HCT116 (cell line): ENCODE results near the gene GCNT1. TPM values are rescaled to one million over a fixed set of nuclear protein-coding genes. Genes with fewer than 3 reads are reported as not detected.

Experiments
- ATAC-seq: fragments of 200-7000 bp; cut with Tn5 transposase; 2 replicates; pipeline ENCODE4 v1.9.1; 2020; ENCODE audit warnings: mild to moderate bottlenecking, moderate library complexity
- BruUV-seq: library from RNA; stranded (reverse); fragments of 400-500 nt; replicated peaks from 2 replicates; lab custom pipeline; 2021; lab: Mats Ljungman, UMichigan
- CTCF ChIA-PET: fragments of 300-600 bp; sonication (Branson Sonifier 250); formaldehyde crosslinking; loops from one replicate; lab custom pipeline; 2021; ENCODE audit warnings: antibody characterized with exemption; lab: Charles Lee
- POLR2A ChIA-PET: fragments of 300-600, 350-600 bp; sonication (Branson Sonifier 250); formaldehyde crosslinking; loops from one replicate; lab custom pipeline; 2021; ENCODE audit warnings: antibody characterized with exemption; lab: Charles Lee
- RAD21 ChIA-PET, 2 experiments: fragments of 300-600 bp; sonication (Branson Sonifier 250); formaldehyde crosslinking; loops; one replicate each; lab custom pipeline; 2023; ENCODE audit warnings: low total read pairs in 2 of 2; ENCODE audit not compliant: uncharacterized antibody in 2 of 2, unreplicated experiment in 2 of 2, low non-redundant PET in 1 of 2; lab: Charles Lee
- DNase-seq: peaks from one replicate; pipeline ENCODE4 v3.0.0-alpha.2; 2010; ENCODE audit warnings: low read depth, low spot score
- H2AFZ ChIP-seq: fragments of 200-600 bp; shearing (Covaris generic), sonication (generic); 2 replicates; pipeline ENCODE4 v1.6.1; 2017; ENCODE audit warnings: low read depth, mixed run types, mixed read lengths, antibody characterized with exemption, low read length; ENCODE audit not compliant: poor library complexity, severe bottlenecking
- H3K27ac ChIP-seq: 2 replicates; pipeline ENCODE4 v1.5.1; 2012; ENCODE audit warnings: low read depth, low read length
- H3K27me3 ChIP-seq: fragments of 200-600 bp; sonication (generic); 2 replicates; pipeline ENCODE4 v1.6.1; 2016; ENCODE audit warnings: mixed run types, low read length, mixed read lengths; ENCODE audit not compliant: insufficient read depth
- H3K36me3 ChIP-seq, 2 experiments: fragments of 200-500 bp in 1 of 2; fragments of 200-600 bp in 1 of 2; sonication (Bioruptor generic) in 1 of 2; sonication (generic) in 1 of 2; 2 replicates each; pipeline versions ENCODE4 v1.5.1 to v1.6.1; 2014 to 2016; ENCODE audit warnings: low read length in 2 of 2, inconsistent platforms in 1 of 2, mixed read lengths in 1 of 2, mixed run types in 1 of 2; ENCODE audit not compliant: insufficient read depth in 2 of 2, control insufficient read depth in 1 of 2
- H3K4me1 ChIP-seq, 2 experiments: fragments of 200-600 bp in 1 of 2; sonication (generic) in 1 of 2; 2 replicates each; pipeline versions ENCODE4 v1.5.1 to v1.6.1; 2012 to 2017; ENCODE audit warnings: low read length in 2 of 2, inconsistent platforms in 1 of 2, mild to moderate bottlenecking in 1 of 2, mixed read lengths in 1 of 2, mixed run types in 1 of 2, moderate library complexity in 1 of 2; ENCODE audit not compliant: insufficient read depth in 2 of 2, control insufficient read depth in 1 of 2
- H3K4me2 ChIP-seq: fragments of 200-600 bp; sonication (generic); 2 replicates; pipeline ENCODE4 v1.6.1; 2017; ENCODE audit warnings: mixed run types, low read length, mixed read lengths
- H3K4me3 ChIP-seq, 2 experiments: fragments of 200-600 bp in 1 of 2; sonication (generic) in 1 of 2; replicated peaks in 1 of 2; 2 replicates each; pipeline ENCODE4 v1.5.1; 2011 to 2016; ENCODE audit warnings: low read length in 2 of 2, control low read depth in 1 of 2, low read depth in 1 of 2, mild to moderate bottlenecking in 1 of 2, mixed read lengths in 1 of 2, mixed run types in 1 of 2
- H3K79me2 ChIP-seq: fragments of 200-600 bp; sonication (generic); 2 replicates; pipeline ENCODE4 v1.6.1; 2017; ENCODE audit warnings: mild to moderate bottlenecking, mixed run types, low read length, moderate library complexity, mixed read lengths; ENCODE audit not compliant: insufficient read depth
- H3K9ac ChIP-seq: fragments of 200-600 bp; sonication (generic); 2 replicates; pipeline ENCODE4 v1.6.1; 2016; ENCODE audit warnings: low read length, mixed read lengths
- H3K9me2 ChIP-seq: fragments of 200-600 bp; sonication (generic), shearing (Covaris generic); 2 replicates; pipeline ENCODE4 v1.6.1; 2017; ENCODE audit warnings: mixed run types, mild to moderate bottlenecking, moderate library complexity; ENCODE audit not compliant: insufficient read depth
- H3K9me3 ChIP-seq, 2 experiments: fragments of 200-500 bp in 1 of 2; fragments of 200-600 bp in 1 of 2; sonication (Bioruptor generic) in 1 of 2; sonication (generic) in 1 of 2; 2 replicates each; pipeline ENCODE4 v1.6.1; 2014 to 2017; ENCODE audit warnings: low read length in 2 of 2, mixed read lengths in 2 of 2, inconsistent platforms in 1 of 2, low read depth in 1 of 2, mild to moderate bottlenecking in 1 of 2, mixed run types in 1 of 2, moderate library complexity in 1 of 2; ENCODE audit not compliant: control insufficient read depth in 1 of 2, insufficient read depth in 1 of 2
- H4K20me1 ChIP-seq: fragments of 200-600 bp; sonication (generic), shearing (Covaris generic); 2 replicates; pipeline ENCODE4 v1.6.1; 2017; ENCODE audit warnings: mixed run types, mild to moderate bottlenecking, moderate library complexity; ENCODE audit not compliant: insufficient read depth
- CBX3 ChIP-seq: IDR thresholded peaks from 2 replicates; pipeline ENCODE4 v1.6.1; 2012; ENCODE audit warnings: low read depth
- CEBPB ChIP-seq: IDR thresholded peaks from 2 replicates; pipeline ENCODE4 v1.6.1; 2012; ENCODE audit warnings: low read depth
- EGR1 ChIP-seq: IDR thresholded peaks from 2 replicates; pipeline ENCODE4 v1.6.1; 2012; ENCODE audit warnings: low read depth
- ELF1 ChIP-seq: IDR thresholded peaks from 2 replicates; pipeline ENCODE4 v1.6.1; 2012; ENCODE audit warnings: low read depth, borderline replicate concordance
- EZH2 ChIP-seq: fragments of 200-600 bp; sonication (generic); IDR thresholded peaks from 2 replicates; pipeline ENCODE4 v1.6.1; 2017; ENCODE audit warnings: antibody characterized with exemption, mixed run types
- EZH2phosphoT487 ChIP-seq: fragments of 200-600 bp; IDR thresholded peaks from 2 replicates; pipeline ENCODE4 v1.6.1; 2018; ENCODE audit warnings: antibody characterized with exemption, borderline replicate concordance
- JUND ChIP-seq: IDR thresholded peaks from 2 replicates; pipeline ENCODE4 v1.6.1; 2012
- POLR2A ChIP-seq: IDR thresholded peaks from 2 replicates; pipeline ENCODE4 v1.7.0; 2011; ENCODE audit warnings: borderline replicate concordance; ENCODE audit not compliant: insufficient read depth, insufficient read length; ENCODE audit errors: extremely low read depth
- POLR2AphosphoS5 ChIP-seq: IDR thresholded peaks from 2 replicates; pipeline ENCODE4 v1.6.1; 2011; ENCODE audit warnings: mild to moderate bottlenecking, low read depth, low read length, moderate library complexity
- SIN3A ChIP-seq: IDR thresholded peaks from 2 replicates; pipeline ENCODE4 v1.6.1; 2012; ENCODE audit warnings: low read depth
- SP1 ChIP-seq: IDR thresholded peaks from 2 replicates; pipeline ENCODE4 v1.6.1; 2012; ENCODE audit warnings: low read depth
- SRF ChIP-seq: IDR thresholded peaks from 2 replicates; pipeline ENCODE4 v1.6.1; 2012; ENCODE audit warnings: low read depth
- TCF7L2 ChIP-seq: IDR thresholded peaks from 2 replicates; pipeline ENCODE4 v1.7.0; 2011; ENCODE audit warnings: borderline replicate concordance, inconsistent platforms; ENCODE audit not compliant: insufficient read depth, insufficient read length; ENCODE audit errors: extremely low read depth
- YY1 ChIP-seq: IDR thresholded peaks from 2 replicates; pipeline ENCODE4 v1.6.1; 2011; ENCODE audit warnings: low read length, low read depth, moderate library complexity, mild to moderate bottlenecking; ENCODE audit not compliant: insufficient replicate concordance; ENCODE audit errors: extremely low read depth
- ZFX ChIP-seq: fragments of 450-650 bp; IDR thresholded peaks from 2 replicates; pipeline ENCODE4 v1.6.1; 2017
- intact Hi-C: fragments of 100-400 bp; cut with micrococcal nuclease; formaldehyde crosslinking; loops from 2 replicates; pipeline ENCODE4 v1.10.0; 2022
- total RNA-seq: library from RNA; stranded (reverse); gene quantifications from one replicate; pipeline ENCODE4 v1.2.1, GENCODE V29; 2021; ENCODE audit not compliant: unreplicated experiment
- TF ChIP-seq, protein P1 (sequence below), 3 experiments: fragments of 200-600 bp in 1 of 3; sonication (generic) in 1 of 3; IDR thresholded peaks in 2 of 3; conservative IDR thresholded peaks in 1 of 3; 2 replicates each; pipeline ENCODE4 v1.5.1; 2012 to 2017; ENCODE audit warnings: low read depth in 2 of 3, low read length in 2 of 3, antibody characterized with exemption in 1 of 3, borderline replicate concordance in 1 of 3, control low read depth in 1 of 3, mild to moderate bottlenecking in 1 of 3, mixed read lengths in 1 of 3, mixed run types in 1 of 3, moderate library complexity in 1 of 3; ENCODE audit not compliant: insufficient read depth in 1 of 3
- TF ChIP-seq, protein P2 (sequence below): IDR thresholded peaks from 2 replicates; pipeline ENCODE4 v1.6.1; 2012
- TF ChIP-seq, protein P3 (sequence below): IDR thresholded peaks from 2 replicates; pipeline ENCODE4 v1.6.1; 2011; ENCODE audit warnings: mild to moderate bottlenecking, low read length, moderate library complexity; ENCODE audit not compliant: insufficient replicate concordance; ENCODE audit errors: extremely low read depth

Gene GCNT1
- total RNA-seq, 1 experiment from 2014 or later: 5.8 TPM

DNA sequence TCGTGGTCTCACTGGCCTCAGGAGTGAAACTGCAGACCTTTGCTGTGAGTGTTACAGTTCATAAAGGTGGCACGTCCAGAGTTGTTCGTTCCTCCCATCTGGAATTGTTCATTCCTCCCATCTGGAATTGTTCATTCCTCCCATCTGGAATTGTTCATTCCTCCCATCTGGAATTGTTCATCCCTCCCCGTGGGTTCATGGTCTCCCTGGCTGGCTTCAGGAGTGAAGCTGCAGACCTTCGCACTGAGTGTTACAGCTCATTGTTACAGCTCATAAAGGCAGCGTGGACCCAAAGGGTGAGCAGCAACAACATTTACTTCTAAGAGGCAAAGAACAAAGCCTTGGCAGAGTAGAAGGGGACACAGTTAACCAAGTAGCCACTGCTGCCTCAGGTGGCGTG, 69.1 kb downstream of the GCNT1 start:
- Histone ChIP-seq H3K9me2 (no peaks in the 10 kb centered on the region), H3K27ac (no peak overlapping the region), H3K4me2 (no peak overlapping the region), H3K4me1 (no peaks in the 10 kb centered on the region), H3K4me3 (no peak overlapping the region), H3K79me2 (no peaks in the 10 kb centered on the region), H4K20me1 (no peaks in the 10 kb centered on the region; the same call in 1 of the 2 replicates), H2AFZ (no peak overlapping the region), H3K36me3 (no peaks in the 10 kb centered on the region), H3K27me3 (no peaks in the 10 kb centered on the region), H3K9ac (no peak overlapping the region), H3K9me3 (no peaks in the 10 kb centered on the region)
- ATAC-seq (no peak), DNase-seq (no peak)
- ChIA-PET CTCF (no interaction called here), POLR2A (no interaction called here), RAD21 (no interaction called here)
- no TSS peak for BruUV-seq
- intact Hi-C loops: no loop called here
- TF ChIP-seq SIN3A (no peak), CBX3 (no peak), CEBPB (no peak)
- TF ChIP-seq, protein P1, sequence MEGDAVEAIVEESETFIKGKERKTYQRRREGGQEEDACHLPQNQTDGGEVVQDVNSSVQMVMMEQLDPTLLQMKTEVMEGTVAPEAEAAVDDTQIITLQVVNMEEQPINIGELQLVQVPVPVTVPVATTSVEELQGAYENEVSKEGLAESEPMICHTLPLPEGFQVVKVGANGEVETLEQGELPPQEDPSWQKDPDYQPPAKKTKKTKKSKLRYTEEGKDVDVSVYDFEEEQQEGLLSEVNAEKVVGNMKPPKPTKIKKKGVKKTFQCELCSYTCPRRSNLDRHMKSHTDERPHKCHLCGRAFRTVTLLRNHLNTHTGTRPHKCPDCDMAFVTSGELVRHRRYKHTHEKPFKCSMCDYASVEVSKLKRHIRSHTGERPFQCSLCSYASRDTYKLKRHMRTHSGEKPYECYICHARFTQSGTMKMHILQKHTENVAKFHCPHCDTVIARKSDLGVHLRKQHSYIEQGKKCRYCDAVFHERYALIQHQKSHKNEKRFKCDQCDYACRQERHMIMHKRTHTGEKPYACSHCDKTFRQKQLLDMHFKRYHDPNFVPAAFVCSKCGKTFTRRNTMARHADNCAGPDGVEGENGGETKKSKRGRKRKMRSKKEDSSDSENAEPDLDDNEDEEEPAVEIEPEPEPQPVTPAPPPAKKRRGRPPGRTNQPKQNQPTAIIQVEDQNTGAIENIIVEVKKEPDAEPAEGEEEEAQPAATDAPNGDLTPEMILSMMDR (IDR thresholded peaks at IDR 0.05 in 2 of 3, conservative IDR thresholded peaks at IDR 0.05 in 1 of 3; ENCODE audit: borderline replicate concordance in 1 of 3, insufficient read depth in 1 of 3, low read depth in 2 of 3, low read length in 2 of 3): no peak

DNA sequence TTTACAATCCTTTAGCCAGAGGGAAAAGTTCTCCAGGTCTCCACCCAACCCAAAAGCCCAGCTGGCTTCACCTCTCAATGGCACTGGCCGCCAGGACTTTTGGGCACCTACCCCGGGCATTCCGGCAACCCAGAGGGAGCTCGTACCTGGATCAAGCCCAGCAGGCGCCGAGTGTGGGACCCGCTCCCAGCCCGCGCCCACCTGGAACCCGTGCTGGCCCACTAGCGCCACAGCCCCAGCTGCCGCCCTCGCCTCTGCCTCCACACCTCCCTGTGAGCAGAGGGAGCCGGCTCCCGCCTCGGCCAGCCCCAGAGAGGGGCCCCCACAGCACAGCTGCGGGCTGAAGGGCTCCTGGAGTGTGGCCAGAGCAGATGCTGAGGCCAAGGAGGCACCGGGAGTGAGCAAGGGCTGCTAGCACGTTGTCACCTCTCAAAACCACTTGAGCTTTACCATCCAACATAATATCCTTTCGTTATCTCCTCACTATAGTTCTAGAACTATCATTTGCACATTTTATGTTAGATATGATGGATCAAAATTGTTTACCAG, 69.7 kb downstream of the GCNT1 start:
- CTCF ChIA-PET: no interaction called here
- Histone ChIP-seq H3K4me3 (no peak overlapping the region), H4K20me1 (no peaks in the 10 kb centered on the region; the same call in 1 of the 2 replicates), H2AFZ (no peak overlapping the region), H3K9me2 (no peaks in the 10 kb centered on the region), H3K4me1 (no peaks in the 10 kb centered on the region), H3K79me2 (no peaks in the 10 kb centered on the region)
- intact Hi-C loops: no loop called here
- POLR2A ChIA-PET: no interaction called here
- TF ChIP-seq ELF1 (no peak), CBX3 (no peak), EGR1 (no peak), ZFX (no peak), JUND (no peak), EZH2phosphoT487 (no peak), SRF (no peak), CEBPB (no peak), YY1 (no peak), EZH2 (no peak), TCF7L2 (no peak), POLR2A (no peak), SIN3A (no peak), POLR2AphosphoS5 (no peak), SP1 (no peak)
- TF ChIP-seq, protein P2, sequence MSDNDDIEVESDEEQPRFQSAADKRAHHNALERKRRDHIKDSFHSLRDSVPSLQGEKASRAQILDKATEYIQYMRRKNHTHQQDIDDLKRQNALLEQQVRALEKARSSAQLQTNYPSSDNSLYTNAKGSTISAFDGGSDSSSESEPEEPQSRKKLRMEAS: no peak
- TF ChIP-seq, protein P3, sequence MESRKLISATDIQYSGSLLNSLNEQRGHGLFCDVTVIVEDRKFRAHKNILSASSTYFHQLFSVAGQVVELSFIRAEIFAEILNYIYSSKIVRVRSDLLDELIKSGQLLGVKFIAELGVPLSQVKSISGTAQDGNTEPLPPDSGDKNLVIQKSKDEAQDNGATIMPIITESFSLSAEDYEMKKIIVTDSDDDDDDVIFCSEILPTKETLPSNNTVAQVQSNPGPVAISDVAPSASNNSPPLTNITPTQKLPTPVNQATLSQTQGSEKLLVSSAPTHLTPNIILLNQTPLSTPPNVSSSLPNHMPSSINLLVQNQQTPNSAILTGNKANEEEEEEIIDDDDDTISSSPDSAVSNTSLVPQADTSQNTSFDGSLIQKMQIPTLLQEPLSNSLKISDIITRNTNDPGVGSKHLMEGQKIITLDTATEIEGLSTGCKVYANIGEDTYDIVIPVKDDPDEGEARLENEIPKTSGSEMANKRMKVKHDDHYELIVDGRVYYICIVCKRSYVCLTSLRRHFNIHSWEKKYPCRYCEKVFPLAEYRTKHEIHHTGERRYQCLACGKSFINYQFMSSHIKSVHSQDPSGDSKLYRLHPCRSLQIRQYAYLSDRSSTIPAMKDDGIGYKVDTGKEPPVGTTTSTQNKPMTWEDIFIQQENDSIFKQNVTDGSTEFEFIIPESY: no peak
- TF ChIP-seq, all 23 proteins: peak for 0
- RAD21 ChIA-PET: no interaction called here
- DNase-seq: no peak
- H3K4me2 ChIP-seq: no peak overlapping the region
- ATAC-seq: no peak
- no peak overlapping the region for H3K27ac ChIP-seq
- no peak overlapping the region for H3K9ac ChIP-seq
- no peaks in the 10 kb centered on the region for H3K36me3 ChIP-seq
- BruUV-seq: no TSS peak
- H3K9me3 ChIP-seq: no peaks in the 10 kb centered on the region
- H3K27me3 ChIP-seq: no peaks in the 10 kb centered on the region
